PC-9 (cell line): ENCODE results near the gene AKNAD1.

Experiments
- CTCF ChIP-seq: fragments of 200-600 bp; sonication (generic); conservative IDR thresholded peaks from 2 replicates; pipeline ENCODE4 v1.6.1; 2017; ENCODE audit warnings: mixed run types, antibody characterized with exemption, mild to moderate bottlenecking, moderate library complexity
- EZH2 ChIP-seq: fragments of 200-600 bp; sonication (generic); IDR thresholded peaks from 2 replicates; pipeline ENCODE4 v1.8.0; 2017; ENCODE audit warnings: antibody characterized with exemption, low read depth

- no peak for TF ChIP-seq CTCF
- no peak for TF ChIP-seq EZH2
Observed at GRCh38 chr1:108829498-108829916, 27.4 kb downstream of the AKNAD1 start.
